ENCODE results near the gene CD34. TPM values are rescaled to one million over a fixed set of nuclear protein-coding genes. Genes with fewer than 3 reads are reported as not detected.

Gene CD34
- total RNA-seq, 1 experiment from 2014 or later: not detected

GRCh38 chr1:207854001-207854400 lies 56.9 kb downstream of the CD34 start:
- Histone ChIP-seq H3K27me3 (replicated peaks; ENCODE audit: insufficient read depth, low read depth, low read length, poor library complexity) (peaks cover 4% of the 10 kb centered on the region), H3K9me3 (ENCODE audit: low read depth, low read length, poor library complexity, severe bottlenecking) (no peaks in the 10 kb centered on the region), H3K4me1 (ENCODE audit: insufficient read depth, low read length, poor library complexity, severe bottlenecking) (no peaks in the 10 kb centered on the region), H3K36me3 (ENCODE audit: insufficient read depth, low read length, poor library complexity, severe bottlenecking) (no peaks in the 10 kb centered on the region), H3K27ac (ENCODE audit: low read depth, low read length, poor library complexity, severe bottlenecking) (no peak overlapping the region), H3K4me3 (ENCODE audit: low read depth, low read length, poor library complexity, severe bottlenecking) (no peak overlapping the region)
- ChIA-PET POLR2A (ENCODE audit: low non-redundant PET) (no interaction called here), CTCF (no interaction called here)
- no TSS peak for BruUV-seq (replicated peaks)
- no peak for DNase-seq (ENCODE audit: low spot score)
- TF ChIP-seq CTCF (conservative IDR thresholded peaks at IDR 0.05; ENCODE audit: low read depth, low read length) (no peak), EZH2 (IDR thresholded peaks at IDR 0.05; ENCODE audit: borderline replicate concordance, low read depth, low read length, poor library complexity, severe bottlenecking) (no peak)
- intact Hi-C loops (cut with micrococcal nuclease; ENCODE audit: unreplicated experiment): no loop called here

- ChIA-PET POLR2A (ENCODE audit: low non-redundant PET) (no interaction called here), CTCF (no interaction called here)
- intact Hi-C loops (cut with micrococcal nuclease; ENCODE audit: unreplicated experiment): no loop called here
- no peaks in the 10 kb centered on the region for H3K9me3 ChIP-seq (ENCODE audit: low read depth, low read length, poor library complexity, severe bottlenecking)
- no peak overlapping the region for H3K4me3 ChIP-seq (ENCODE audit: low read depth, low read length, poor library complexity, severe bottlenecking)
- H3K27me3 ChIP-seq (replicated peaks; ENCODE audit: insufficient read depth, low read depth, low read length, poor library complexity): peaks cover 6% of the 10 kb centered on the region
- DNase-seq (ENCODE audit: low spot score): no peak
- no peak for TF ChIP-seq EZH2 (IDR thresholded peaks at IDR 0.05; ENCODE audit: borderline replicate concordance, low read depth, low read length, poor library complexity, severe bottlenecking)
- TF ChIP-seq CTCF (conservative IDR thresholded peaks at IDR 0.05; ENCODE audit: low read depth, low read length): no peak
- no peak overlapping the region for H3K27ac ChIP-seq (ENCODE audit: low read depth, low read length, poor library complexity, severe bottlenecking)
- H3K36me3 ChIP-seq (ENCODE audit: insufficient read depth, low read length, poor library complexity, severe bottlenecking): no peaks in the 10 kb centered on the region
- H3K4me1 ChIP-seq (ENCODE audit: insufficient read depth, low read length, poor library complexity, severe bottlenecking): no peaks in the 10 kb centered on the region
- BruUV-seq (replicated peaks): no TSS peak
Measured at GRCh38 chr1:207853372-207853757, 57.6 kb downstream of the CD34 start.

- ChIA-PET CTCF (no interaction called here), POLR2A (ENCODE audit: low non-redundant PET) (no interaction called here)
- no peak overlapping the region for H3K4me3 ChIP-seq (ENCODE audit: low read depth, low read length, poor library complexity, severe bottlenecking)
- no peaks in the 10 kb centered on the region for H3K9me3 ChIP-seq (ENCODE audit: low read depth, low read length, poor library complexity, severe bottlenecking)
- intact Hi-C loops (cut with micrococcal nuclease; ENCODE audit: unreplicated experiment): no loop called here
- no peaks in the 10 kb centered on the region for H3K4me1 ChIP-seq (ENCODE audit: insufficient read depth, low read length, poor library complexity, severe bottlenecking)
- H3K27ac ChIP-seq (ENCODE audit: low read depth, low read length, poor library complexity, severe bottlenecking): no peak overlapping the region
- TF ChIP-seq EZH2 (IDR thresholded peaks at IDR 0.05; ENCODE audit: borderline replicate concordance, low read depth, low read length, poor library complexity, severe bottlenecking): no peak
- TF ChIP-seq CTCF (conservative IDR thresholded peaks at IDR 0.05; ENCODE audit: low read depth, low read length): no peak
- no peaks in the 10 kb centered on the region for H3K36me3 ChIP-seq (ENCODE audit: insufficient read depth, low read length, poor library complexity, severe bottlenecking)
- H3K27me3 ChIP-seq (replicated peaks; ENCODE audit: insufficient read depth, low read depth, low read length, poor library complexity): peaks cover 6% of the 10 kb centered on the region
- no TSS peak for BruUV-seq (replicated peaks)
- no peak for DNase-seq (ENCODE audit: low spot score)
Measured at GRCh38 chr1:207852576-207853371, 58.2 kb downstream of the CD34 start.

All from A673 (cell line).